Stomach (tissue), 4 donors: ENCODE data around the gene PPM1L.

Experiments used
- CTCF ChIP-seq, 7 experiments: fragments of 450-650 bp in 4 of 7; fragments of 200-600 bp in 3 of 7; sonication (generic) in 3 of 7; IDR thresholded peaks; one replicate each; pipeline ENCODE4 v1.5.1; 2016 to 2019; ENCODE audit warnings: antibody characterized with exemption in 7 of 7, control low read depth in 2 of 7, mild to moderate bottlenecking in 1 of 7
- POLR2A ChIP-seq, 4 donors: fragments of 450-650 bp; IDR thresholded peaks; one replicate each; pipeline ENCODE4 v1.6.1; 2016; ENCODE audit warnings: antibody characterized with exemption in 4 of 4, control low read depth in 2 of 4, mild to moderate bottlenecking in 1 of 4, moderate library complexity in 1 of 4

GRCh38 chr3:160757233-160758106 lies 1.4 kb downstream of the PPM1L start:
- TF ChIP-seq POLR2A (IDR thresholded peaks at IDR 0.05) (no peak), CTCF (IDR thresholded peaks at IDR 0.05) (no peak)
